A549 (cell line): ENCODE data around the gene IFI27L2. TPM values are rescaled to one million over a fixed set of nuclear protein-coding genes. Genes with fewer than 3 reads are reported as not detected.

ENCODE experiments used
- ATAC-seq, 2 experiments: fragments of 200-7000 bp in 1 of 2; fragments of >200 bp in 1 of 2; cut with Nextera tagmentation in 1 of 2; cut with Tn5 transposase in 1 of 2; 3 replicates each; pipeline versions ENCODE4 v1.8.0 to v1.9.1; 2018 to 2020; ENCODE audit warnings: mild to moderate bottlenecking in 1 of 2, moderate library complexity in 1 of 2
- CTCF ChIA-PET: fragments of 300-600 bp; sonication (Branson Sonifier 250); formaldehyde crosslinking; extraction: SDS; loops from one replicate; lab custom pipeline; 2021; ENCODE audit warnings: antibody characterized with exemption, inconsistent platforms; lab: Yijun Ruan, JAX
- POLR2A ChIA-PET: fragments of 350-600 bp; formaldehyde crosslinking; extraction: SDS; loops from one replicate; lab custom pipeline; 2021; ENCODE audit warnings: antibody characterized with exemption, inconsistent platforms; lab: Yijun Ruan, JAX
- DNase-seq, 2 experiments: peaks; one replicate each; pipeline versions ENCODE4 v3.0.0 to v3.0.0-alpha.2; 2011 to 2016; ENCODE audit warnings: low read depth in 1 of 2, low spot score in 1 of 2
- FAIRE-seq: peaks from 2 replicates; lab custom pipeline; 2011; peaks lifted over from hg19 to GRCh38; lab: Jason Lieb, UNC
- H3K27ac ChIP-seq, 2 experiments: fragments of >200 bp; sonication (Bioruptor Twin); formaldehyde crosslinking; 3 replicates each; pipeline ENCODE4 v1.5.1; 2016 to 2017
- H3K4me1 ChIP-seq: fragments of >200 bp; sonication (Bioruptor Twin); formaldehyde crosslinking; 3 replicates; pipeline ENCODE4 v1.6.1; 2016
- H3K4me2 ChIP-seq: fragments of >200 bp; sonication (Bioruptor Twin); formaldehyde crosslinking; 3 replicates; pipeline ENCODE4 v1.6.1; 2016
- H3K4me3 ChIP-seq: fragments of >200 bp; sonication (Bioruptor Twin); formaldehyde crosslinking; 3 replicates; pipeline ENCODE4 v1.5.1; 2016
- H3K9me3 ChIP-seq: fragments of >200 bp; sonication (Bioruptor Twin); formaldehyde crosslinking; 3 replicates; pipeline ENCODE4 v1.6.1; 2016
- BHLHE40 ChIP-seq: IDR thresholded peaks from 2 replicates; pipeline ENCODE4 v1.6.1; 2012; ENCODE audit warnings: low read depth, low read length, inconsistent platforms
- CBX2 ChIP-seq: fragments of 200-600 bp; sonication (generic); IDR thresholded peaks from 2 replicates; pipeline ENCODE4 v1.6.1; 2016; ENCODE audit warnings: low read depth, mild to moderate bottlenecking, borderline replicate concordance
- CBX8 ChIP-seq: fragments of 200-600 bp; sonication (generic); IDR thresholded peaks from 2 replicates; pipeline ENCODE4 v1.6.1; 2016
- EHMT2 ChIP-seq: fragments of 200-600 bp; sonication (generic); IDR thresholded peaks from 2 replicates; pipeline ENCODE4 v1.6.1; 2016; ENCODE audit warnings: antibody characterized with exemption, low read depth, mild to moderate bottlenecking, moderate library complexity
- HOXB13 ChIP-seq: fragments of 250-450 bp; sonication (Bioruptor Pico); IDR thresholded peaks from 2 replicates; pipeline ENCODE4 v1.5.0; 2020; ENCODE audit warnings: low read depth, mild to moderate bottlenecking, moderate library complexity
- JUN ChIP-seq, 2 experiments: fragments of >200 bp; sonication (Bioruptor Twin); formaldehyde crosslinking; IDR thresholded peaks; 2 replicates in 1 of 2; 3 replicates in 1 of 2; pipeline ENCODE4 v1.6.1; 2016 to 2017
- KDM5A ChIP-seq: fragments of 200-600 bp; sonication (generic); IDR thresholded peaks from 2 replicates; pipeline ENCODE4 v1.6.1; 2016; ENCODE audit warnings: antibody characterized with exemption, mild to moderate bottlenecking
- MAFK ChIP-seq: fragments of 450-650 bp; IDR thresholded peaks from 2 replicates; pipeline ENCODE4 v1.6.1; 2014; ENCODE audit not compliant: partially characterized antibody
- POLR2A ChIP-seq: IDR thresholded peaks from 2 replicates; pipeline ENCODE4 v1.6.1; 2012; ENCODE audit warnings: mild to moderate bottlenecking, low read length
- RAD21 ChIP-seq, 2 experiments: fragments of >200 bp in 1 of 2; sonication (Bioruptor Twin) in 1 of 2; formaldehyde crosslinking in 1 of 2; IDR thresholded peaks in 1 of 2; conservative IDR thresholded peaks in 1 of 2; 2 replicates in 1 of 2; 3 replicates in 1 of 2; pipeline ENCODE4 v1.6.1; 2012 to 2018; ENCODE audit warnings: inconsistent platforms in 1 of 2
- RARB ChIP-seq: fragments of 250-450 bp; sonication (Bioruptor Pico); IDR thresholded peaks from 2 replicates; pipeline ENCODE4 v1.8.0; 2021; ENCODE audit warnings: mild to moderate bottlenecking, moderate library complexity
- RCOR1 ChIP-seq: fragments of 150-350 bp; IDR thresholded peaks from 2 replicates; pipeline ENCODE4 v1.6.1; 2014; ENCODE audit warnings: antibody characterized with exemption, low read length, low read depth
- RNF2 ChIP-seq: fragments of 200-600 bp; sonication (generic); IDR thresholded peaks from 2 replicates; pipeline ENCODE4 v1.6.1; 2016; ENCODE audit warnings: low read depth, mild to moderate bottlenecking, antibody characterized with exemption, moderate library complexity, borderline replicate concordance
- TFCP2L1 ChIP-seq: fragments of 250-450 bp; sonication (Bioruptor Pico); IDR thresholded peaks from 2 replicates; pipeline ENCODE4 v1.5.0; 2021; ENCODE audit warnings: mild to moderate bottlenecking
- TP53 ChIP-seq: fragments of 250-450 bp; sonication (Bioruptor Pico); IDR thresholded peaks from 2 replicates; pipeline ENCODE4 v1.5.0; 2021; ENCODE audit warnings: mild to moderate bottlenecking, moderate library complexity
- ZSCAN20 ChIP-seq: fragments of 250-450 bp; sonication (Bioruptor Pico); IDR thresholded peaks from 2 replicates; pipeline ENCODE4 v1.8.0; 2022; ENCODE audit warnings: mild to moderate bottlenecking, moderate library complexity
- WGBS: methylation state at CpG from one replicate; pipeline ENCODE4 v1.1.6; 2017; ENCODE audit errors: missing lambda C conversion rate; 5-methylcytosine and 5-hydroxymethylcytosine counted together
- polyA plus RNA-seq, 4 experiments: library from polyadenylated mRNA; depleted of rRNA in 3 of 4; stranded (reverse); fragments of >200 nt; fragmentation: RNase III in 1 of 4; extraction: RNeasy Plus Mini Kit Qiagen cat#74134 plus additional on column Dnase treatment in 1 of 4; gene quantifications; 2 replicates in 3 of 4; 3 replicates in 1 of 4; pipeline ENCODE4 v1.2.3, GENCODE V29; 2011 to 2017
- TF ChIP-seq, protein P1 (sequence below): IDR thresholded peaks from 2 replicates; pipeline ENCODE4 v1.6.1; 2012
- TF ChIP-seq, protein P2 (sequence below): fragments of >200 bp; sonication (Bioruptor Twin); formaldehyde crosslinking; IDR thresholded peaks from 3 replicates; pipeline ENCODE4 v1.5.1; 2016
- TF ChIP-seq, protein P3 (sequence below): fragments of 250-450 bp; sonication (Bioruptor Pico); IDR thresholded peaks from 2 replicates; pipeline ENCODE4 v1.5.0; 2020; ENCODE audit warnings: low read depth, mild to moderate bottlenecking, moderate library complexity
- TF ChIP-seq, protein P4 (sequence below): fragments of 450-650 bp; IDR thresholded peaks from 2 replicates; pipeline ENCODE4 v1.6.1; 2014; ENCODE audit warnings: antibody characterized with exemption
- TF ChIP-seq, protein P5 (sequence below): IDR thresholded peaks from 2 replicates; pipeline ENCODE4 v1.6.1; 2012

Gene IFI27L2
- polyA plus RNA-seq, 2 of the 4 experiments (the other 2 are of a cell fraction): 20.3 to 64.4 TPM

DNA sequence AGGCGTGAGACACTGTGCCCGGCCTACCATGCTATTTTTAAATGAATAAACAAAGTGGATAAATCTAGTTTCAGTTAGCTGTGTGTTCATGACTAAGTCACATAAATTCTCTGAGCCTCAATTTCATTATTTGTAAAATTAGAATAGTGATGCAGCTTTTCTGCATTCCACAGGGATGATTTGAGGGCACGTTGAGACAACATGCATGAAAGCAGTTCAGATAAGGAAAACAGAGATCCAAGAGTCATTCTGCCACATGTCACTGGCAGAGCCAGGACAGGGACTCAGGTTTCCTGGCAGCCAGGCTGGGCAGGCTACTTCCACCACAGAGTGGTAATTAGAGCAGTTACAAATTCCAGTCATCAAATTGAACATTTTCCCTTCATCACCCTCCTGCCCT is 41.8 kb upstream of the IFI27L2 start:
- Histone ChIP-seq H3K4me1 (peaks cover 10% of the 10 kb centered on the region; the same call in 2 of the 3 replicates), H3K9me3 (peaks cover 5% of the 10 kb centered on the region; the same call in 1 of the 3 replicates), H3K4me3 (no peak overlapping the region), H3K4me2 (no peak overlapping the region), H3K27ac (no peak overlapping the region)
- POLR2A ChIA-PET: no interaction called here
- ATAC-seq: no peak
- TF ChIP-seq KDM5A: no peak
- TF ChIP-seq MAFK: no peak
- TF ChIP-seq HOXB13 (CRISPR knock-in tag): no peak
- TF ChIP-seq RARB (CRISPR knock-in tag): no peak
- TF ChIP-seq, protein P1, sequence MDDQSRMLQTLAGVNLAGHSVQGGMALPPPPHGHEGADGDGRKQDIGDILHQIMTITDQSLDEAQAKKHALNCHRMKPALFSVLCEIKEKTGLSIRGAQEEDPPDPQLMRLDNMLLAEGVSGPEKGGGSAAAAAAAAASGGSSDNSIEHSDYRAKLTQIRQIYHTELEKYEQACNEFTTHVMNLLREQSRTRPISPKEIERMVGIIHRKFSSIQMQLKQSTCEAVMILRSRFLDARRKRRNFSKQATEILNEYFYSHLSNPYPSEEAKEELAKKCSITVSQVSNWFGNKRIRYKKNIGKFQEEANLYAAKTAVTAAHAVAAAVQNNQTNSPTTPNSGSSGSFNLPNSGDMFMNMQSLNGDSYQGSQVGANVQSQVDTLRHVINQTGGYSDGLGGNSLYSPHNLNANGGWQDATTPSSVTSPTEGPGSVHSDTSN: no peak
- no peak for TF ChIP-seq EHMT2
- no peak for TF ChIP-seq TFCP2L1
- no peak for TF ChIP-seq RNF2
- TF ChIP-seq, protein P2, sequence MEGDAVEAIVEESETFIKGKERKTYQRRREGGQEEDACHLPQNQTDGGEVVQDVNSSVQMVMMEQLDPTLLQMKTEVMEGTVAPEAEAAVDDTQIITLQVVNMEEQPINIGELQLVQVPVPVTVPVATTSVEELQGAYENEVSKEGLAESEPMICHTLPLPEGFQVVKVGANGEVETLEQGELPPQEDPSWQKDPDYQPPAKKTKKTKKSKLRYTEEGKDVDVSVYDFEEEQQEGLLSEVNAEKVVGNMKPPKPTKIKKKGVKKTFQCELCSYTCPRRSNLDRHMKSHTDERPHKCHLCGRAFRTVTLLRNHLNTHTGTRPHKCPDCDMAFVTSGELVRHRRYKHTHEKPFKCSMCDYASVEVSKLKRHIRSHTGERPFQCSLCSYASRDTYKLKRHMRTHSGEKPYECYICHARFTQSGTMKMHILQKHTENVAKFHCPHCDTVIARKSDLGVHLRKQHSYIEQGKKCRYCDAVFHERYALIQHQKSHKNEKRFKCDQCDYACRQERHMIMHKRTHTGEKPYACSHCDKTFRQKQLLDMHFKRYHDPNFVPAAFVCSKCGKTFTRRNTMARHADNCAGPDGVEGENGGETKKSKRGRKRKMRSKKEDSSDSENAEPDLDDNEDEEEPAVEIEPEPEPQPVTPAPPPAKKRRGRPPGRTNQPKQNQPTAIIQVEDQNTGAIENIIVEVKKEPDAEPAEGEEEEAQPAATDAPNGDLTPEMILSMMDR: no peak
- no peak for TF ChIP-seq TP53 (CRISPR knock-in tag)
- TF ChIP-seq ZSCAN20 (CRISPR knock-in tag): no peak
- no peak for TF ChIP-seq RAD21 (conservative IDR thresholded peaks at IDR 0.05 in 1 of 2, IDR thresholded peaks at IDR 0.05 in 1 of 2)
- no peak for TF ChIP-seq JUN (IDR thresholded peaks at IDR 0.05)
- TF ChIP-seq, protein P3, sequence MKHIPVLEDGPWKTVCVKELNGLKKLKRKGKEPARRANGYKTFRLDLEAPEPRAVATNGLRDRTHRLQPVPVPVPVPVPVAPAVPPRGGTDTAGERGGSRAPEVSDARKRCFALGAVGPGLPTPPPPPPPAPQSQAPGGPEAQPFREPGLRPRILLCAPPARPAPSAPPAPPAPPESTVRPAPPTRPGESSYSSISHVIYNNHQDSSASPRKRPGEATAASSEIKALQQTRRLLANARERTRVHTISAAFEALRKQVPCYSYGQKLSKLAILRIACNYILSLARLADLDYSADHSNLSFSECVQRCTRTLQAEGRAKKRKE: no peak
- TF ChIP-seq RCOR1: no peak
- TF ChIP-seq POLR2A: no peak
- TF ChIP-seq CBX2: no peak
- TF ChIP-seq, protein P4, sequence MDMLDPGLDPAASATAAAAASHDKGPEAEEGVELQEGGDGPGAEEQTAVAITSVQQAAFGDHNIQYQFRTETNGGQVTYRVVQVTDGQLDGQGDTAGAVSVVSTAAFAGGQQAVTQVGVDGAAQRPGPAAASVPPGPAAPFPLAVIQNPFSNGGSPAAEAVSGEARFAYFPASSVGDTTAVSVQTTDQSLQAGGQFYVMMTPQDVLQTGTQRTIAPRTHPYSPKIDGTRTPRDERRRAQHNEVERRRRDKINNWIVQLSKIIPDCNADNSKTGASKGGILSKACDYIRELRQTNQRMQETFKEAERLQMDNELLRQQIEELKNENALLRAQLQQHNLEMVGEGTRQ: no peak
- TF ChIP-seq, protein P5, sequence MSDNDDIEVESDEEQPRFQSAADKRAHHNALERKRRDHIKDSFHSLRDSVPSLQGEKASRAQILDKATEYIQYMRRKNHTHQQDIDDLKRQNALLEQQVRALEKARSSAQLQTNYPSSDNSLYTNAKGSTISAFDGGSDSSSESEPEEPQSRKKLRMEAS: no peak
- no peak for TF ChIP-seq BHLHE40
- 7% methylated on average over 3 of the region's 3 CpGs for WGBS
- FAIRE-seq: no peak
- CTCF ChIA-PET: interaction anchor here (1.0 to 4.4 kb wide), 5 partner anchors 8 to 231 kb away, joined by 3 to 22 read pairs (median 7); no protein-coding TSS in a partner anchor
- DNase-seq: no peak

DNA sequence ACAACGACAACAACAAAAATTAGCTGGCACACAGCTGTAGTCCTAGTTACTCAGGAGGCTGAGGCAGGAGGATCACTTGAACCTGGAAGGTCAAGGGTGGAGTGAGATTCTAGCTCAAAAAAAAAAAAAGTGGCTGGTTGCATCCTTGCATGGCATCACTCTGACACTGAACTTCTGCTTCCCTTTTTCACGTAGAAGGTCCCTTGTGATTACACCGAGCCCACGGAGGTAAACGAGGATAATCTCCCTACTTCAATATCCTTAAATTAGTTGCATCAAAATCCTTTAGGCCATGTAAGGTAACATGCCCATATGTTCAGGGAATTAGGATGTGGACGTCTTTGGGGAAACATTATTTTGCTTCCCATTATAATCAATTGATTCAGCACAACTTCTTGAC is 40.7 kb upstream of the IFI27L2 start:
- Histone ChIP-seq H3K4me3 (no peak overlapping the region), H3K27ac (no peak overlapping the region), H3K4me2 (no peak overlapping the region), H3K4me1 (peaks cover 7% of the 10 kb centered on the region; the same call in 2 of the 3 replicates), H3K9me3 (peaks cover 5% of the 10 kb centered on the region; the same call in 1 of the 3 replicates)
- TF ChIP-seq CBX8: no peak
- TF ChIP-seq, protein P5: no peak
- DNase-seq (no peak), FAIRE-seq (no peak), ATAC-seq (no peak)
- ChIA-PET CTCF (interaction anchor here (0.8 to 4.4 kb wide), 5 partner anchors 10 to 230 kb away, joined by 3 to 22 read pairs (median 7); no protein-coding TSS in a partner anchor), POLR2A (no interaction called here)
- WGBS: 37% methylated on average over 6 of the region's 6 CpGs
